HG02588 (cell line): ENCODE measurements around the gene TTBK2.

Source experiments
- ATAC-seq: cut with Tn5 transposase; IDR thresholded peaks from one replicate; pipeline ENCODE4 v1.9.1; 2021; ENCODE audit warnings: mild to moderate bottlenecking, moderate library complexity; ENCODE audit not compliant: unreplicated experiment

Gene TTBK2

DNA sequence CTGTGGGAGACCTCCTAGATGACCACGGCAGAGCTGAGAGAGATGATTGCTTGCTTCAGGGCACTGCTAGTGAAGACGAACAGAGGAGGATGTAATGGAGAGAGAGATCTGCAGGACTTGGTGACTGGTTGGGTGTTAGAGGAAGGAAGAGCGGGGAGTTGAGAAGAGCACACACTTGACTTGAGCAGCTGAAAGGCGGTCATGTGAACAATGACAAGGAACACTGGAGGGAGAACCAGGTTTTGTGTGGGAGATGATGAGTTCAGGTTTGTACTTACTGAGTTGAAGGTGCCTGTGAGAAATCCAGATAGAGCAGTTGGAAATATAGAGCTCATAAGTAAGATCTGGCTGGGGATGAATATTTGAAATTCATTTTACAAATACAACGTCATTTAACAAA lies 224.0 kb downstream of the TTBK2 start:
- no peak for ATAC-seq

DNA sequence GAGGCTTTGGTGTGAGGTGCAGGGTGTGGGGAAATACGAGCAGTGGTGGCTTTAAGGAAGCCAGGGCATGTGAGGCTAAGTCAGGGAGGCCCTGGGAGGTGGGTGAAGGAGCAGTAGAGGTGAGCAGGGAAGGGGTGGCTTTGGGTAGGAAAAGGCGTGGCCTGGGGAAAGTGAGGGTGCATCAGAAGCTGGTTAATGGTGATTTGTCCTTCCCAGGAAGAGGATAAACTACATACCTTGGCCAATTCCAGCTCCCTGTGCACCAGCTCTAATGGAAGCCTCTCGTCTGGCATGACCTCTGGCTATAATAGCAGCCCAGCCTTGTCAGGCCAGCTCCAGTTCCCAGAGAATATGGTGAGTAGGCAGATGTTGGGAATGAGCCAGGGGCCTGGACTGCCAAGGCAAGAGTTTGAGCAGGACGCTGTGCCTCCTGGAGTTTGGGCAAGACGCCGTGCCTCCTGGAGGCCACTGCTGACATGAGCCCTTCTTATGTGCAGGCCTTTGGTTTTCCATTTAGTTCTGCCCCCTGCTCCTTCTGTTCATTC lies 225.0 kb downstream of the TTBK2 start:
- ATAC-seq = no peak

DNA sequence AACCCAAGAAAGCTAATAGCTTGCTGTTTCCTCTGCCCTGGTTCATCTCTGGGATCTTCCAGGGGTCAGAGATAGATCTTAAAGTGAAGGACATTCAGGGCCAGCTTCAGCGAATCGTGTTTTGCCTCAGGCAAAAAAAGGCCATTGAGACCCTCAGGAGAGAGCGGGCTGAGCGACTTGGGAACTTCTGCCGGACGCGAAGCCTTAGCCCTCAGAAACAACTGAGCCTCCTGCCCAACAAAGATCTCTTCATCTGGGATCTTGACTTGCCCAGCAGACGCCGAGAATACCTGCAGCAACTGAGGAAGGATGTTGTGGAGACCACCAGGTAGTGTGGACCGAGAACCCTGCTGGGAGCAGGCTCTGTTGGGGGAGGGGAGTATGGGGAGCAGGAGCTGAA lies 226.2 kb downstream of the TTBK2 start:
- no peak for ATAC-seq

GRCh38 chr15:42693942-42694341 lies 226.6 kb downstream of the TTBK2 start:
- ATAC-seq = no peak

GRCh38 chr15:42693496-42693895 lies 227.1 kb downstream of the TTBK2 start:
- no peak for ATAC-seq

DNA sequence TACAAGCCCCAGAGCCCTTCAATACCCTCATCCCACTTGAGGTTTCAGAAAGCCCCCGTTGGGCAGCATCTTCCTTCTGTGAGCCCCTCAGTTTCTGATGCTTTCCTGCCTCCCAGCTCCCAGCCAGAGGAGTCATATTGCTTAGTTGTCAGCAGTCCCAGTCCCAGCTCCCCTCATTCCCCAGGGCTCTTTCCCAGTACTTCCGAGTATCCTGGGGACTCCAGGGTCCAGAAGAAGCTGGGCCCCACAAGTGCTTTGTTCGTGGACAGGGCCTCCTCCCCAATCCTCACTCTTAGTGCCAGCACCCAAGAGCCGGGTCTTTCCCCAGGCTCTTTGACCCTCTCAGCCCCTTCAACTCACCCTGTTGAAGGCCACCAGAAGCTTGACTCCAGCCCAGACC lies 227.6 kb downstream of the TTBK2 start:
- ATAC-seq = no peak

DNA sequence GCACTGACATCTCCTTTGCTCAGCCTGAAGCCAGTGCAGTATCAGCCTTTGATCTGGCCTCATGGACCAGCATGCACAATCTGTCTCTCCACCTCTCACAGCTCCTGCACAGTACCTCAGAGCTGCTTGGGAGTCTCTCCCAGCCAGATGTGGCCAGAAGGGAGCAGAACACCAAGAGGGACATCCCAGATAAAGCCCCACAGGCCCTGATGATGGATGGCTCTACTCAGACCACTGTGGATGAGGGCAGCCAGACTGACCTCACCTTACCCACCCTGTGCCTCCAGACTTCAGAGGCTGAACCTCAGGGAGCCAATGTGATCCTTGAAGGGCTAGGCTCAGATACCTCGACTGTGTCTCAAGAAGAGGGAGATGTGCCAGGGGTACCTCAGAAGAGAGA lies 228.0 kb downstream of the TTBK2 start:
- no peak for ATAC-seq

- no peak for ATAC-seq
Measured at GRCh38 chr15:42691770-42692169, 228.8 kb downstream of the TTBK2 start.

GRCh38 chr15:42691308-42691707 lies 229.3 kb downstream of the TTBK2 start:
- ATAC-seq = no peak
